Smooth muscle cell (in vitro differentiated cells): ENCODE measurements around the gene CEPT1. TPM values are rescaled to one million over a fixed set of nuclear protein-coding genes. Genes with fewer than 3 reads are reported as not detected.
"Not testable (repeated sequence)": the region's sequence is repeated elsewhere in the genome, so short reads cannot be mapped to it uniquely, and the experiment has no call there.

Source experiments
- DNase-seq: peaks from one replicate; lab custom pipeline; 2025; ENCODE audit not compliant: unreplicated experiment; lab: John Stamatoyannopoulos, UW
- H2AFZ ChIP-seq: fragments of 200-600 bp; sonication (generic); 2 replicates; pipeline ENCODE4 v1.6.0; 2016; ENCODE audit warnings: antibody characterized with exemption, low read depth, mild to moderate bottlenecking
- H3F3A ChIP-seq: fragments of 200-600 bp; sonication (generic); 2 replicates; pipeline ENCODE4 v1.6.0; 2017; ENCODE audit warnings: antibody characterized with exemption, low read depth
- H3K27ac ChIP-seq: fragments of 200-600 bp; sonication (generic); 2 replicates; pipeline ENCODE4 v1.5.1; 2016; ENCODE audit warnings: low read depth, mild to moderate bottlenecking
- H3K27me3 ChIP-seq: fragments of 200-600 bp; sonication (generic); 2 replicates; pipeline ENCODE4 v1.6.1; 2016; ENCODE audit warnings: low read depth, mild to moderate bottlenecking
- H3K36me3 ChIP-seq: fragments of 200-600 bp; sonication (generic); 2 replicates; pipeline ENCODE4 v1.5.1; 2016; ENCODE audit warnings: low read depth
- H3K4me1 ChIP-seq: fragments of 200-600 bp; sonication (generic); 2 replicates; pipeline ENCODE4 v1.5.1; 2016; ENCODE audit warnings: low read depth
- H3K4me2 ChIP-seq: fragments of 200-600 bp; sonication (generic); 2 replicates; pipeline ENCODE4 v1.6.0; 2016; ENCODE audit warnings: mild to moderate bottlenecking
- H3K4me3 ChIP-seq: fragments of 200-600 bp; sonication (generic); 2 replicates; pipeline ENCODE4 v1.5.1; 2016; ENCODE audit warnings: mild to moderate bottlenecking
- H3K79me2 ChIP-seq: fragments of 200-600 bp; sonication (generic); 2 replicates; pipeline ENCODE4 v1.6.0; 2016; ENCODE audit warnings: low read depth, mild to moderate bottlenecking
- H3K9ac ChIP-seq: fragments of 200-600 bp; sonication (generic); 2 replicates; pipeline ENCODE4 v1.6.0; 2016; ENCODE audit warnings: low read depth
- H3K9me3 ChIP-seq: fragments of 200-600 bp; sonication (generic); replicated peaks from 2 replicates; pipeline ENCODE4 v1.5.1; 2016; ENCODE audit warnings: low read depth
- H4K20me1 ChIP-seq: fragments of 200-600 bp; sonication (generic); 2 replicates; pipeline ENCODE4 v1.6.0; 2016; ENCODE audit warnings: low read depth
- WGBS: methylation state at CpG from one replicate; pipeline ENCODE4 v1.1.7; 2016; ENCODE audit warnings: low lambda C conversion rate; 5-methylcytosine and 5-hydroxymethylcytosine counted together
- polyA plus RNA-seq: library from polyadenylated mRNA; unstranded; fragments of >200 nt; fragmentation: Nextera tagmentation; extraction: Ambion mirVana; gene quantifications from 2 replicates; pipeline ENCODE4 v1.2.1, GENCODE V29; 2016
- total RNA-seq: library from RNA; depleted of rRNA; stranded (reverse); fragments of >200 nt; gene quantifications from 2 replicates; pipeline ENCODE4 v1.2.3, GENCODE V29; 2014
- TF ChIP-seq, protein P1 (sequence below): fragments of 200-600 bp; sonication (generic); IDR thresholded peaks from 2 replicates; pipeline ENCODE4 v1.5.1; 2017; ENCODE audit warnings: borderline replicate concordance, mild to moderate bottlenecking, antibody characterized with exemption; ENCODE audit not compliant: insufficient read depth, poor library complexity, severe bottlenecking

CEPT1 gene
- total and polyA plus RNA-seq, 2 experiments from 2014 or later = 19.4 to 36.8 TPM

DNA sequence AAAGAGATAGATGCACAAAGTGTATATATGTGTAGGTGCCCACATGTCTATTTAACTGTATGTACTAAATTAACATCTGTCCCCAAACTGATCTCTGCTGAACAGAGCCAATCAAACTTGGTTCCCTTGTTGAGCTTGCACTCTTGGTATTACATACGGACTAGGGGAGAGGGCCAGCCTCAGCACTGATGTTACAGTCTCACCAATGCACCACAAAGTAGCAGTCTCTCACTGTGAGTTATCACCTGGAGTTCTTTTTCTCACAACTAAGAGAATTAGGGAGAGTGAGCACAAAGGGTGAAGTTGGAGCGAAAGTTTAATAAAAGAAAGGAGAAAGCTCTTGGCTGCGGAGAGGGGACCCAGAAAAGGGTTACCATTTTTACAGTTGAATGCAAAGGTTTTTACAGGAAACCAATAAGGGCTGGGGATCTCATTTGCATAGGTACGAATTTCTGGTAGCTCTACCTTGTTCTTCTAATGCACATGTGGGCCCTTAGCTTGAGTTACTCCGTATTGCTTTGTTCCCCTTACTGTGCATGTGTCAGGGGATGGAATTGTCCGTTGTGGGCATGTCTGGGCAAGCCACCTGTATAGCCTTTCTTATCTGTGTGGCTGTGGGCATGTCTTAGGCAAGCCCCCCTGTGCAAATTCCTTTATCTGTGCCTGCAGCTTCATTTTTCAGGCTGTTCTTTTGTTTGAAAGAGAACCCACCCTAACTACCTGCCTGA, 74.2 kb downstream of the CEPT1 start:
- Histone ChIP-seq H3K27me3 (no peaks in the 10 kb centered on the region), H3K27ac (peak overlapping the region; percentile 59), H3K9ac (no peak overlapping the region), H3K4me3 (no peak overlapping the region), H3K4me2 (no peak overlapping the region), H3K4me1 (peaks cover 13% of the 10 kb centered on the region), H4K20me1 (no peaks in the 10 kb centered on the region), H3K36me3 (no peaks in the 10 kb centered on the region), H3K9me3 (no peaks in the 10 kb centered on the region), H3K79me2 (no peaks in the 10 kb centered on the region), H3F3A (peaks cover 4% of the 10 kb centered on the region), H2AFZ (no peak overlapping the region)
- DNase-seq = no peak
- TF ChIP-seq, protein P1, sequence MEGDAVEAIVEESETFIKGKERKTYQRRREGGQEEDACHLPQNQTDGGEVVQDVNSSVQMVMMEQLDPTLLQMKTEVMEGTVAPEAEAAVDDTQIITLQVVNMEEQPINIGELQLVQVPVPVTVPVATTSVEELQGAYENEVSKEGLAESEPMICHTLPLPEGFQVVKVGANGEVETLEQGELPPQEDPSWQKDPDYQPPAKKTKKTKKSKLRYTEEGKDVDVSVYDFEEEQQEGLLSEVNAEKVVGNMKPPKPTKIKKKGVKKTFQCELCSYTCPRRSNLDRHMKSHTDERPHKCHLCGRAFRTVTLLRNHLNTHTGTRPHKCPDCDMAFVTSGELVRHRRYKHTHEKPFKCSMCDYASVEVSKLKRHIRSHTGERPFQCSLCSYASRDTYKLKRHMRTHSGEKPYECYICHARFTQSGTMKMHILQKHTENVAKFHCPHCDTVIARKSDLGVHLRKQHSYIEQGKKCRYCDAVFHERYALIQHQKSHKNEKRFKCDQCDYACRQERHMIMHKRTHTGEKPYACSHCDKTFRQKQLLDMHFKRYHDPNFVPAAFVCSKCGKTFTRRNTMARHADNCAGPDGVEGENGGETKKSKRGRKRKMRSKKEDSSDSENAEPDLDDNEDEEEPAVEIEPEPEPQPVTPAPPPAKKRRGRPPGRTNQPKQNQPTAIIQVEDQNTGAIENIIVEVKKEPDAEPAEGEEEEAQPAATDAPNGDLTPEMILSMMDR = no peak
- WGBS = 83% methylated on average over 6 of the region's 6 CpGs

DNA sequence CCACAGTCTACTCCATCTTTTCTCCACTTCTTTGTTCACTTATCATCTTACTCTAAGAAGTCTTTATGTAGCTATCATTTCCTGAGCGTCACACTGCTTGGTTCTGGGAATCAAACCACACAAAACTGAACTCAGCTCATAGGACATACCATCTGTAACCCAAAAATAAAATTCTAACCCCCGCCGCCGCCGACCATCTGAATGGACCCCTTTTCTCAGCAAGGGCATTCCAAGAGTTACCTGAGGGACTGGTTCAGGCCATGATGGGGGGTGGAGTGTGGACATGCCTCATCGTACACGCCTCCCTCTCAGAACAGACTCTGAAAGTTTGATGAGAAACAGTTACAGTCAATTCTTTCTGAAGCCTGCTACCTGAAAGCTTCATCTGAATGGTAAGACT, 74.9 kb downstream of the CEPT1 start:
- peak overlapping the region; percentile 59 for H3K27ac ChIP-seq
- H2AFZ ChIP-seq = peak overlapping the region; percentile 62
- TF ChIP-seq, protein P1 = no peak

DNA sequence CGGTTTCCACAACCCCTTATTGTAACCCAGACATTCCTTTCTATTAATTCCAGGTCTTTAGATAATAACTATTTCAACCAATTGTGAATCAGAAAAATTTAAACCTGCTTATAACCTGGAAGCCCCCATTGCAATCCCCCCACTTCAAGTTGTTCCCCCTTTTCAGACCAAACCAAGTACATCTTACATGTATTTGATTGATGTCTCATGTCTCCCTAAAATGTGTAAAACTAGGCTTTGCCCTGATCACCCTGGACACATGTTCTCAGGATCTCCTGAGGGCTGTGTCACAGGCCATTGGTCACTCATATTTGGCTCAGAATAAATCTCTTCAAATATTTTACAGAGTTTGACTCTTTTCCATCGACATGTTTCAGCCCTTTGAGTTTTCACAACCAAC, 75.3 kb downstream of the CEPT1 start:
- H3F3A ChIP-seq, H3K4me2 ChIP-seq, H4K20me1 ChIP-seq, H3K27me3 ChIP-seq, H3K79me2 ChIP-seq, H3K36me3 ChIP-seq, H3K9me3 ChIP-seq, DNase-seq, H3K9ac ChIP-seq, H3K4me3 ChIP-seq: not testable (repeated sequence)
- peaks cover 22% of the 10 kb centered on the region for H3K4me1 ChIP-seq
- H2AFZ ChIP-seq = peak overlapping the region; percentile 62
- WGBS = 80% methylated on average over 2 of the region's 2 CpGs
- peak overlapping the region; percentile 59 for H3K27ac ChIP-seq

More for the DNA sequence above, 74.9 kb downstream of the CEPT1 start:
- DNase-seq = no peak
- no peaks in the 10 kb centered on the region for H3K36me3 ChIP-seq
- no peaks in the 10 kb centered on the region for H3K27me3 ChIP-seq
- no peaks in the 10 kb centered on the region for H4K20me1 ChIP-seq
- no peak overlapping the region for H3K4me3 ChIP-seq
- no peaks in the 10 kb centered on the region for H3K79me2 ChIP-seq
- peaks cover 19% of the 10 kb centered on the region for H3K4me1 ChIP-seq
- H3F3A ChIP-seq = peaks cover 4% of the 10 kb centered on the region
- WGBS = 84% methylated on average over 7 of the region's 7 CpGs
- H3K4me2 ChIP-seq = no peak overlapping the region
- H3K9me3 ChIP-seq = no peaks in the 10 kb centered on the region
- no peak overlapping the region for H3K9ac ChIP-seq

DNA sequence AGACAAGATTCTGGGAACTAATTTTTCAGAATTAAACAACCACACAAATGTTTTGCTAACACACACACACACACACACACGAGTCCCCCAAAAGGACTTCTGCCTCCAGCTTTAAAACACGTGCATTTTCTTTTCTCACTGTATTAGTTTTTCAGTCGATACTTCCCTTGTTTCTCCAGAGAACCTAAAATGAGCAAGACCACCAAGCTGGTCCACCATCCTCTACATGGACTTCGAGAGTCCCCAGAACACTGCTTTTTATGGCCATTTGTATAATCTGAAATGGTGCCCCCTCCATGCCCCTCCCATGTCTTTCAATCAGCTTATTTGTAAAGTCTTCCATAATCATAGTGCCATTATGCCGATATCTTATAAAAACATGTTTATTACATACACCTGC, 76.7 kb downstream of the CEPT1 start:
- no peaks in the 10 kb centered on the region for H3K36me3 ChIP-seq
- no peak overlapping the region for H2AFZ ChIP-seq
- H3K4me2 ChIP-seq = no peak overlapping the region
- no peak for DNase-seq
- H3K27me3 ChIP-seq = no peaks in the 10 kb centered on the region
- H3K9me3 ChIP-seq = no peaks in the 10 kb centered on the region
- no peaks in the 10 kb centered on the region for H3K79me2 ChIP-seq
- WGBS = 96% methylated on average over 5 of the region's 5 CpGs
- H3K4me1 ChIP-seq = peaks cover 30% of the 10 kb centered on the region
- H3K27ac ChIP-seq = no peak overlapping the region
- no peak overlapping the region for H3K9ac ChIP-seq
- H3K4me3 ChIP-seq = no peak overlapping the region
- peaks cover 4% of the 10 kb centered on the region for H3F3A ChIP-seq
- TF ChIP-seq, protein P1 = no peak
- no peaks in the 10 kb centered on the region for H4K20me1 ChIP-seq
